K562 (cell line): ENCODE data around the gene SLC49A3. TPM values are rescaled to one million over a fixed set of nuclear protein-coding genes. Genes with fewer than 3 reads are reported as not detected.

Source experiments
- ATAC-seq: fragments of 200-7000 bp; cut with Tn5 transposase; 3 replicates; pipeline ENCODE4 v1.9.1; 2020; ENCODE audit warnings: moderate library complexity
- BruUV-seq: library from RNA; stranded (reverse); fragments of 400-500 nt; replicated peaks from 2 replicates; lab custom pipeline; 2021; lab: Mats Ljungman, UMichigan
- CTCF ChIA-PET: fragments of 300-600 bp; formaldehyde crosslinking; extraction: SDS; loops from one replicate; lab custom pipeline; 2021; ENCODE audit warnings: low intra/inter-chr PET ratio; lab: Yijun Ruan, JAX
- POLR2A ChIA-PET: fragments of 300-600, 350-650 bp; sonication (Branson Sonifier 250); formaldehyde crosslinking; extraction: SDS; loops from one replicate; lab custom pipeline; 2021; ENCODE audit warnings: antibody characterized with exemption, inconsistent platforms; lab: Yijun Ruan, JAX
- DNase-seq, 4 experiments: peaks; one replicate each; pipeline versions ENCODE4 v3.0.0 to v3.0.0-alpha.2; 2011 to 2018; ENCODE audit warnings: low spot score in 3 of 4, mixed read lengths in 3 of 4; ENCODE audit errors: extremely low read depth in 1 of 4
- FAIRE-seq: peaks from 2 replicates; lab custom pipeline; 2011; peaks lifted over from hg19 to GRCh38; lab: Jason Lieb, UNC
- H2AFZ ChIP-seq: 2 replicates; pipeline ENCODE4 v1.6.0; 2011; ENCODE audit warnings: low read depth, low read length, control low read depth, inconsistent platforms
- H3K27ac ChIP-seq: fragments of 200-600 bp; 3 replicates; pipeline ENCODE4 v1.8.0; 2011; ENCODE audit warnings: low read depth, mild to moderate bottlenecking, control low read depth, inconsistent platforms, low read length, moderate library complexity, mixed read lengths; ENCODE audit errors: extremely low read depth
- H3K27me3 ChIP-seq, 2 experiments: fragments of 300-600 bp in 1 of 2; 2 replicates in 1 of 2; 3 replicates in 1 of 2; pipeline versions ENCODE4 v1.6.0 to v1.8.0; 2011; ENCODE audit warnings: inconsistent platforms in 2 of 2, low read length in 2 of 2, mild to moderate bottlenecking in 1 of 2, mixed read lengths in 1 of 2, moderate library complexity in 1 of 2; ENCODE audit not compliant: control insufficient read depth in 2 of 2, insufficient read depth in 2 of 2
- H3K36me3 ChIP-seq: fragments of 300-600 bp; 3 replicates; pipeline ENCODE4 v1.8.0; 2011; ENCODE audit warnings: mild to moderate bottlenecking, low read length, inconsistent platforms; ENCODE audit not compliant: control insufficient read depth, insufficient read depth
- H3K4me1 ChIP-seq, 2 experiments: fragments of 200-600 bp in 1 of 2; replicated peaks in 1 of 2; 2 replicates in 1 of 2; 3 replicates in 1 of 2; pipeline versions ENCODE4 v1.5.1 to v1.8.0; 2011; ENCODE audit warnings: inconsistent platforms in 2 of 2, low read length in 2 of 2, mild to moderate bottlenecking in 1 of 2, mixed read lengths in 1 of 2, moderate library complexity in 1 of 2; ENCODE audit not compliant: control insufficient read depth in 2 of 2, insufficient read depth in 2 of 2
- H3K4me2 ChIP-seq: 2 replicates; pipeline ENCODE4 v1.6.1; 2011; ENCODE audit warnings: low read length, control low read depth, inconsistent platforms, mixed read lengths; ENCODE audit not compliant: insufficient read depth
- H3K4me3 ChIP-seq: fragments of 200-600 bp; sonication (generic), shearing (Covaris generic); 2 replicates; pipeline ENCODE4 v1.5.1; 2016; ENCODE audit warnings: control low read depth, inconsistent platforms
- H3K79me2 ChIP-seq: fragments of 200-600 bp; 3 replicates; pipeline ENCODE4 v1.8.0; 2011; ENCODE audit warnings: low read length, inconsistent platforms; ENCODE audit not compliant: control insufficient read depth, insufficient read depth
- H3K9ac ChIP-seq, 2 experiments: 2 replicates each; pipeline versions ENCODE4 v1.6.0 to v1.6.1; 2011; ENCODE audit warnings: low read depth in 2 of 2, low read length in 2 of 2, control low read depth in 1 of 2, inconsistent platforms in 1 of 2, mild to moderate bottlenecking in 1 of 2, mixed read lengths in 1 of 2; ENCODE audit not compliant: insufficient read depth in 1 of 2
- H3K9me1 ChIP-seq: one replicate; pipeline ENCODE4 v1.6.0; 2011; ENCODE audit warnings: inconsistent platforms, mild to moderate bottlenecking, low read length, moderate library complexity; ENCODE audit not compliant: control insufficient read depth, insufficient read depth
- H3K9me3 ChIP-seq: replicated peaks from 2 replicates; pipeline ENCODE4 v1.5.1; 2011; ENCODE audit warnings: low read depth, low read length, inconsistent platforms; ENCODE audit not compliant: control insufficient read depth, insufficient read depth
- H4K20me1 ChIP-seq: replicated peaks from 2 replicates; pipeline ENCODE4 v1.6.1; 2011; ENCODE audit warnings: low read length, inconsistent platforms, mixed read lengths; ENCODE audit not compliant: control insufficient read depth, insufficient read depth
- SIX5 ChIP-seq, 2 experiments: IDR thresholded peaks; 2 replicates each; pipeline ENCODE4 v1.6.1; 2011; ENCODE audit warnings: low read length in 2 of 2, borderline replicate concordance in 1 of 2, low read depth in 1 of 2, mild to moderate bottlenecking in 1 of 2, moderate library complexity in 1 of 2; ENCODE audit not compliant: insufficient read depth in 1 of 2
- ZBTB7A ChIP-seq: IDR thresholded peaks from 2 replicates; pipeline ENCODE4 v1.6.1; 2011; ENCODE audit warnings: low read depth, mild to moderate bottlenecking, low read length, moderate library complexity, borderline replicate concordance; ENCODE audit not compliant: control insufficient read depth
- WGBS: fragments of 100-300 bp; shearing (Covaris generic); methylation state at CpG from one replicate; pipeline ENCODE4 v1.1.6; 2016; ENCODE audit warnings: low coverage, mixed read lengths; ENCODE audit not compliant: insufficient coverage; ENCODE audit errors: missing lambda C conversion rate; 5-methylcytosine and 5-hydroxymethylcytosine counted together
- in situ Hi-C: fragments of 300-500 bp; cut with MboI; formaldehyde crosslinking; loops from 4 replicates; pipeline ENCODE4 v1.15.0; 2018; ENCODE audit warnings: inconsistent platforms, mixed read lengths
- intact Hi-C: fragments of 100-400 bp; cut with micrococcal nuclease; formaldehyde crosslinking; loops from 2 replicates; pipeline ENCODE4 v1.14.2; 2022
- polyA plus RNA-seq, 8 experiments: library from polyadenylated mRNA; depleted of rRNA in 4 of 8; stranded (reverse) in 5 of 8; unstranded in 3 of 8; fragments of >200 nt; fragmentation: Nextera tagmentation in 2 of 8; fragmentation: Illumina TruSeq in 1 of 8; extraction: Ambion mirVana in 2 of 8; extraction: Trizol in 1 of 8; gene quantifications; 2 replicates each; pipeline versions ENCODE4 v1.2.1 to v1.2.3, GENCODE V29; 2011 to 2014; ENCODE audit warnings: inconsistent platforms in 1 of 8, missing spikeins in 1 of 8
- total RNA-seq, 7 experiments: library from RNA; depleted of rRNA in 6 of 7; stranded (reverse); fragments of >200 nt in 6 of 7; fragmentation: Illumina TruSeq in 2 of 7; extraction: Trizol in 2 of 7; gene quantifications; 2 replicates each; pipeline versions ENCODE4 v1.2.1 to v1.2.3, GENCODE V29; 2011 to 2021; ENCODE audit warnings: low replicate concordance in 1 of 7

Gene SLC49A3
- total and polyA plus RNA-seq, 9 of the 15 experiments (the other 6 are each of a cell fraction or from before 2014, with no cell fraction given): 0.24 to 0.41 TPM; not detected in 7

- Histone ChIP-seq H3K79me2 (no peaks in the 10 kb centered on the region), H3K4me1 (peaks cover 0 to 42% of the 10 kb centered on the region in 2 experiments; a peak in 2 of 5 replicates), H2AFZ (no peak overlapping the region), H3K27me3 (peaks cover 21 to 52% of the 10 kb centered on the region in 2 experiments; a peak in 3 of 5 replicates), H4K20me1 (no peaks in the 10 kb centered on the region), H3K4me2 (no peak overlapping the region), H3K9me1 (no peaks in the 10 kb centered on the region), H3K36me3 (no peaks in the 10 kb centered on the region), H3K9ac (no peak overlapping the region; a peak in 1 of 4 replicates), H3K27ac (no peak overlapping the region), H3K9me3 (peaks cover 2% of the 10 kb centered on the region; the same call in 1 of the 2 replicates), H3K4me3 (no peak overlapping the region)
- in situ Hi-C loops (no loop called here), intact Hi-C loops (no loop called here)
- ATAC-seq: no peak
- WGBS: 30% methylated on average over 46 of the region's 80 CpGs
- ChIA-PET CTCF (no interaction called here), POLR2A (interaction anchor here (0.6 kb wide), 1 partner anchor 11 kb away, joined by 3 read pairs; the partner anchor contains the start of genes ATP5ME and MYL5)
- FAIRE-seq: no peak
- TF ChIP-seq SIX5 (IDR thresholded peaks at IDR 0.05; ENCODE audit: borderline replicate concordance in 1 of 2, insufficient read depth in 1 of 2, low read depth in 1 of 2, low read length in 2 of 2) (no peak), ZBTB7A (0 out of 2 replicates have a peak, but pooled peaks have one; percentile 3)
- no TSS peak for BruUV-seq
- DNase-seq: no peak
Measured at GRCh38 chr4:663438-664428, 25.2 kb downstream of the SLC49A3 start.
